ENCODE data around the gene STK4. TPM values are rescaled to one million over a fixed set of nuclear protein-coding genes. Genes with fewer than 3 reads are reported as not detected.

STK4 gene
- total and polyA plus RNA-seq, 2 of the 4 experiments (the other 2 are of a cell fraction) = 10.2 to 22.2 TPM

GRCh38 chr20:44938637-44939036, 27.7 kb upstream of the STK4 start:
- H2BK5ac ChIP-seq (ENCODE audit: low read depth, low read length, poor library complexity, severe bottlenecking) = no peak overlapping the region
- ATAC-seq (ENCODE audit: low read depth) = no peak
- BruUV-seq (replicated peaks) = no TSS peak
- no peak overlapping the region for H4K5ac ChIP-seq (ENCODE audit: low read depth, low read length)
- H3K27ac ChIP-seq (ENCODE audit: insufficient read depth, low read length) = no peak overlapping the region
- no peak for DNase-seq
- H2AK9ac ChIP-seq (replicated peaks; ENCODE audit: low read depth, low read length, poor library complexity) = no peak overlapping the region
- H3K9me1 ChIP-seq (ENCODE audit: insufficient read depth, low read length) = peaks cover 6% of the 10 kb centered on the region; the same call in 1 of the 2 replicates
- TF ChIP-seq NFE2L2 (IDR thresholded peaks at IDR 0.05; ENCODE audit: low read depth, low read length) = no peak
- TF ChIP-seq CEBPB (IDR thresholded peaks at IDR 0.05; ENCODE audit: low read depth, low read length) = no peak
- TF ChIP-seq FOS (IDR thresholded peaks at IDR 0.05; ENCODE audit: low read depth, low read length) = no peak
- no peak for TF ChIP-seq SMC3 (IDR thresholded peaks at IDR 0.05; ENCODE audit: low read depth, low read length)
- no peak for TF ChIP-seq BHLHE40 (IDR thresholded peaks at IDR 0.05; ENCODE audit: low read depth, low read length)
- no peak for TF ChIP-seq RFX5 (IDR thresholded peaks at IDR 0.05; ENCODE audit: low read depth, low read length)
- no peak for TF ChIP-seq RAD21 (IDR thresholded peaks at IDR 0.05; ENCODE audit: low read length)
- no peak for TF ChIP-seq MXI1 (IDR thresholded peaks at IDR 0.05; ENCODE audit: borderline replicate concordance, low read depth, low read length)
- no peak for TF ChIP-seq CHD1 (IDR thresholded peaks at IDR 0.05; ENCODE audit: low read depth, low read length)
- no peak for TF ChIP-seq POLR2A (IDR thresholded peaks at IDR 0.05; ENCODE audit: low read depth, low read length)
- no peak for TF ChIP-seq USF2 (IDR thresholded peaks at IDR 0.05; ENCODE audit: low read depth, low read length)
- TF ChIP-seq MAFK (IDR thresholded peaks at IDR 0.05; ENCODE audit: low read depth, low read length) = no peak
- no peak for TF ChIP-seq MAZ (IDR thresholded peaks at IDR 0.05; ENCODE audit: borderline replicate concordance, low read depth, low read length)
- no peak for TF ChIP-seq CTCF (conservative IDR thresholded peaks at IDR 0.05; ENCODE audit: low read depth, low read length)
- no peak for TF ChIP-seq RCOR1 (IDR thresholded peaks at IDR 0.05; ENCODE audit: insufficient replicate concordance, low read length)
- no peak for TF ChIP-seq ELK1 (IDR thresholded peaks at IDR 0.05; ENCODE audit: borderline replicate concordance, low read depth, low read length)
- no peak overlapping the region for H2BK20ac ChIP-seq (ENCODE audit: low read depth, low read length)
- CTCF ChIA-PET = no interaction called here
- H3K18ac ChIP-seq (ENCODE audit: low read depth, low read length) = no peak overlapping the region
- H2AK5ac ChIP-seq (ENCODE audit: low read depth, low read length) = no peak overlapping the region
- H3K23ac ChIP-seq (ENCODE audit: low read depth, low read length) = no peak overlapping the region
- H3K4ac ChIP-seq (ENCODE audit: low read depth, low read length) = no peak overlapping the region
- no peak overlapping the region for H3K4me3 ChIP-seq (ENCODE audit: insufficient read depth, low read depth, low read length)
- H3K27me3 ChIP-seq (ENCODE audit: control insufficient read depth, insufficient read depth, low read length) = no peaks in the 10 kb centered on the region
- no peak overlapping the region for H4K8ac ChIP-seq (ENCODE audit: low read depth in 2 of 2, low read length in 2 of 2)
- no peaks in the 10 kb centered on the region for H3K4me1 ChIP-seq (ENCODE audit: control insufficient read depth, insufficient read depth, low read length)
- WGBS, 2 experiments (ENCODE audit: extremely low coverage in 2 of 2, insufficient read length in 1 of 2) = 83% methylated on average over 1 of the region's 9 CpGs; no CpG with 5 or more reads in 1 of the 2 experiments
- dilution Hi-C loops (cut with HindIII; ENCODE audit: low sequenced_read_pairs, unreplicated experiment) = no loop called here
- no peak overlapping the region for H4K91ac ChIP-seq (ENCODE audit: insufficient read depth, low read depth, low read length)
- H3K56ac ChIP-seq (ENCODE audit: extremely low read depth, insufficient read depth, low read length) = no peak overlapping the region
- H2AFZ ChIP-seq (replicated peaks; ENCODE audit: low read length, poor library complexity) = no peak overlapping the region
- no peak overlapping the region for H3K4me2 ChIP-seq (ENCODE audit: low read depth, low read length)
- H3K36me3 ChIP-seq (ENCODE audit: control insufficient read depth, insufficient read depth, low read length) = peaks cover 53% of the 10 kb centered on the region
- H2BK120ac ChIP-seq (ENCODE audit: low read depth, low read length) = no peak overlapping the region
- H4K20me1 ChIP-seq (ENCODE audit: insufficient read depth, low read length) = no peaks in the 10 kb centered on the region
- no peak overlapping the region for H3K9ac ChIP-seq (ENCODE audit: low read depth, low read length)
- peaks cover 0 to 4% of the 10 kb centered on the region in 2 experiments; a peak in 1 of 4 replicates for H3K79me1 ChIP-seq (ENCODE audit: low read depth in 1 of 2, low read length in 2 of 2)
- no peak overlapping the region for H3K14ac ChIP-seq (replicated peaks; ENCODE audit: low read depth, low read length)
- no peaks in the 10 kb centered on the region for H3K9me3 ChIP-seq (ENCODE audit: control insufficient read depth, insufficient read depth, low read length)
- intact Hi-C loops (cut with micrococcal nuclease) = no loop called here
- in situ Hi-C loops (cut with MboI; ENCODE audit: low sequenced_read_pairs) = no loop called here
- POLR2A ChIA-PET (ENCODE audit: unreplicated experiment) = no interaction called here
- H2BK15ac ChIP-seq (ENCODE audit: low read depth, low read length) = no peak overlapping the region
